GM18868 (cell line): Measurements from ENCODE around the gene RAB11B.
"Not testable (repeated sequence)": the region's sequence is repeated elsewhere in the genome, so short reads cannot be mapped to it uniquely, and the experiment has no call there.

Experiments used
- ATAC-seq: cut with Tn5 transposase; IDR thresholded peaks from one replicate; pipeline ENCODE4 v1.9.1; 2021; ENCODE audit warnings: mild to moderate bottlenecking, moderate library complexity; ENCODE audit not compliant: unreplicated experiment

Gene RAB11B

GRCh38 chr19:8393192-8393870 lies 3.2 kb downstream of the RAB11B start:
- ATAC-seq = no peak

- no peak for ATAC-seq
Observed at GRCh38 chr19:8393871-8394250, 3.7 kb downstream of the RAB11B start.

- no peak for ATAC-seq
Observed at GRCh38 chr19:8395621-8396082, 5.5 kb downstream of the RAB11B start.

DNA sequence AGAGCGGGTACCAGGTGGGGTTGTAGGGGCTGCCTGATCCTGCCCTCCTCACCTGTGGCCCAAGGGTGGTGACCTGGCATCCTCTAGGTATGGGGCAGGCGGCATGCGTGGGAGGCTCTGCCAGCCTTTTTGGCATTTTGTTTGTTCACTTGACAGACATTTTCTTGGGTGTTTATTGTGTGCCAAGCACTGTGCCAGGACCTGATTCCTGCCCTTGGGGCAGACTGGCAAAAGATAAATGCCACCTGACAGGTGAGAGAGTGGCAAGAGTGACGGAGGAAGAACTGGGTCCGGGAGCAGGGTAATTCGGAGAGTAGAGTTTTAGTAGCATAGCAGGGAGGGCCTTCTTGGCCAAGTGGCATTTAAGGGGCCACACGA lies 6.0 kb downstream of the RAB11B start:
- ATAC-seq = no peak

DNA sequence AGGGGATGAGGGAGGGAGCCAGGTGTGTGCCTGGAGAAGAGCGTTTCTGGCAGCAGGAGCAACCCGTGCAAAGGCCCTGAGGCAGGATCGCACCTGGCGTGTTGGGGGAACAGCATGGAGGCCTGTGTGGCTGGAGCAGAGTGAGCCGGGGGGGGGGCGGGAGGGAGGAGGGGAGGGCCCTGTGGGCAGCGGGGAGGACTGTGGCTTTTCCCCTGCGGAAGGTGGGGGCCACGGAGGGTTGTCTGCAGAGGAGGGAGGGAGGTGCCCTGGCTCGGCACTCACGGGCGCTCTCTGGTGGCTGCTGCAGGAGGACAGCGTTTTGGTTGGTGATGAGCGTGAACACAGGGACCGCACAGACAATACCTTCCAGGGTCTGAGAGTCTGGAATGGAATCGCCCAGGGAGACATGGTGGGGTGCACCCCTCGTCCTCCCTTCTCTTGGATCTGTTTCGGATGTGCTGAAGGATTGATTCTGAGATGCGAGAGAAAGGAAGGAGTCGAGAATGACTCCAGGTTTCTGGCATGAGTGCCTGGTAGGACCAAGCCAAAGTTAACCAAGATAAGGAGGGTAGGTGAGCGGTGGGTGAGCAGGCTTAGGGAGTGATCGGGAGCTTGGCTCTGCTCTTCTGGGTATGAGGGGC lies 6.5 kb downstream of the RAB11B start:
- peak; percentile 48 for ATAC-seq

DNA sequence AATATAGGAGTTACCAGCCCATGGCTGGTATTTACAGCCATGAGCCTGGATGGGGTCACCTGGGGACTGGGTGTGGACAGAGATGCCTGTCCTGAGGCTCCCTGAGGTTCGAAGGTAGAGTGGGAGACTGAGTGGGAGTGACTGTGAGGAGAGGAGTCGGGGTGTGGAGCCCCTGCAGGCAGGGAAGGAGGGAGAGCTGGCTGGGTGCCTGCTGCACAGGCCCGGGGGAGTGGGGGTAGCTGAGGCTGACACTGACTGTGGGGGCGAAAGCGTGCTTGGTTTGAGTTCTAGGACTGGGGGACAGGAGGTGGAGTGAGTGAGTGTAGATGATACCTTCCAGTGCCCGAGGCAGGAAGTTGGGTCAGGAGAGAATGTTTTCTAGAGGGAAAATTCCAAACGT lies 7.1 kb downstream of the RAB11B start:
- no peak for ATAC-seq

DNA sequence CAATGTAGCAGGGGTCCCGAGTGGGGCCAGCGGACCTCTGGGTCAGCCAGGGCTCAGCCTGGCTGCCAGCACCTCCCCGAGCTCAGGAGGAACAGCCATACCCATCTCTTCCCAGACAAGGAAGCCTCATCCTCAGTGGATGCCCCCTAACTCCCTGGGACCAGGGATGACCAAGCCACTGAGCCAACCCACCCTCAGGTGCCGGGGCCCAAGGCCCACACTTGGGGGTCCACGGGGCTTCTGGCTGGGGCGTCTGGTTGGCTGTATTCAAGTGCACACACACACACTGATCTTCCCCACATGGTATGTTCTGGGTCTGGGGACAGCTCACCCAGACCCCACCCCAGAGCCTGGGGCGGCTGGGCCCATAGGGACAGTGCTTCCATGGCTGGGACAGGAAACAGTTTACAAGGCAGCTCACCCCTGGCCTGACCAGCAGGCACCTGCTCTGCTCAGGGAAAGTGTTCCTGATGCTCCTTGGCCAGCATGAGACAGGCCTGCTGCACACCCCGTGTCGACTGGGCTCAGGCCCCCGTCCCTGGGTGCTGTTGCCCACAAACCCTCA lies 7.7 kb downstream of the RAB11B start:
- ATAC-seq = no peak

GRCh38 chr19:8398311-8398771 lies 8.2 kb downstream of the RAB11B start:
- ATAC-seq = no peak

DNA sequence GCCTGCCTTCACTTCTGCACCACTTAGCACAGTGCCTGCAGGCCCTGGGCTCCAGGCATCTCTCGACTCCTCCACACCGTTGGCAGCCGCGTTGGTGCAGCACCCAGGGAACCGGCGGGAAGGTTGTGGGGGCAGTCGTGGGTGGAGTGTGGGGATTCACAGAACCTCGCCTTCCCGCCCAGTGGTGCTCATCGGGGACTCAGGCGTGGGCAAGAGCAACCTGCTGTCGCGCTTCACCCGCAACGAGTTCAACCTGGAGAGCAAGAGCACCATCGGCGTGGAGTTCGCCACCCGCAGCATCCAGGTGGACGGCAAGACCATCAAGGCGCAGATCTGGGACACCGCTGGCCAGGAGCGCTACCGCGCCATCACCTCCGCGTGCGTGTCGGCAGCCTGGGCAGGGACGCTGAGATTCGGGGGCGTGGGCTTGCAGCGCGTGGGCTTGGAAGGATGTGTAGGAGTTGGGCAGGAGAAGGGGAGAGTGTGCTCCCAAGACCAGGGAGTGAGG lies 9.6 kb downstream of the RAB11B start:
- no peak for ATAC-seq

DNA sequence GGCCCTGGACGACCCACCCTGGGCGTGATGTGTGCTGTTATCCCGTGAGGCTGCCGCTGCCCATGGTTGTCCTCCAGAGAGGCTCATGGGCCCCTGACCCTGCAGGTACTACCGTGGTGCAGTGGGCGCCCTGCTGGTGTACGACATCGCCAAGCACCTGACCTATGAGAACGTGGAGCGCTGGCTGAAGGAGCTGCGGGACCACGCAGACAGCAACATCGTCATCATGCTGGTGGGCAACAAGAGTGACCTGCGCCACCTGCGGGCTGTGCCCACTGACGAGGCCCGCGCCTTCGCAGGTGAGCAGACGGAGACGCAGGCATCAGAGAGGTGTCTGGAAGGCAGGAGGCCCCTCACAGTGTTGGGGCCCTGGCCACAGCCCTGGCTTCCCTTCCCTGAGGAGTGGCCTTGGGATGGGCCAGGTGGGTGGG lies 11.8 kb downstream of the RAB11B start:
- no peak for ATAC-seq

- no peak for ATAC-seq
Observed at GRCh38 chr19:8403098-8403819, 13.1 kb downstream of the RAB11B start.

DNA sequence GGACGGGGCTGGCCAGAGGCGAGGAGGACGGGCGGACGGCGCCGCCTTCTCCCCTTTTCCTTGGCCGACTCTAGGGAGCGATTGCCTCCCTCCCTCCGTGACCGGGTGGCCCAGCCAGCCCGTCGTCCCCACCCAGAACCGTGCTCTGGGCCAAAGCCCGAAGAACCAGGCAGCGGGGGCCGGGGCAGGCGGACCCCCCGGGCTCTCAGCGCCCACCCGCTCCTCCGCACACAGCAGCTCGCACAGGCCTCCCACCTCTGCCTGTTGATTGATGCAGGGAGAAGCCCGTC lies 13.6 kb downstream of the RAB11B start:
- no peak for ATAC-seq

DNA sequence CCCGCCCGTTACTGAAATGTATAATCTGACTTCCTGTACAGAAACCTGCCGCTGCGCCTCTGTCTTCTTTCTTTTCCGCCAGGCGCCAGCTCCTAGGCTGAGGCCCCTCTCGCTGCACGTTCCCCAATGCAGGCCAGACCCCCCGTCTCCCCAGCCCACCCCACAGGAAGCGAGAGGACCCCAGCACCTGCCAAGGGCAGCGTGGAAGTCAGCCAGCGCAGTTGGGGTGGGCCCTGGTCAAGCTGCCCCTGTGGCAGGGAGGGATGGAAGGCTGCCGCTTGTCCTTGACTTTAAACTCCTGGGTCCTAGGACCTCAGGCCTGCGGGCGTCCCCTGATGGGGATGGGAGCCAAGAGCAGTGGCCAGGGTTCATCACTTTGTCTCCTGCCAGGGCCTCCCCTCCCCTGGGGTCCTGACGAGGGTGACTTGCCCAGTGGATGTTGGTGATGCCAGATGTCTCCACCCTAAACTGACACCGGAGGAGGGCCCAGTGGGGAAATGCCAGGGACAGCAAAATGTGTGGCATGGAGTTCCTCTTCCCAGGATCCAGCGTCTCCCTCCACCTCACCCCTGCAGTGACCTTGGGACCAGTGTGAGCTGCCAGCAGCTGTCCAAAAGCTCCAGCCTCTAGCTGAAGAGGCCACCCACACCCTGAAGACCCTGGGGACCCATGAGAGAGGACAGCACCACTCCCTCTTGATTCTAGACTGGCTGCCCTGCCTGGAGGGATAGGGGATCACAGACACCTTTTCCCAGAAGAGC lies 14.4 kb downstream of the RAB11B start:
- no peak for ATAC-seq

- not testable (repeated sequence) for ATAC-seq
Observed at GRCh38 chr19:8410718-8411117, 20.6 kb downstream of the RAB11B start.

DNA sequence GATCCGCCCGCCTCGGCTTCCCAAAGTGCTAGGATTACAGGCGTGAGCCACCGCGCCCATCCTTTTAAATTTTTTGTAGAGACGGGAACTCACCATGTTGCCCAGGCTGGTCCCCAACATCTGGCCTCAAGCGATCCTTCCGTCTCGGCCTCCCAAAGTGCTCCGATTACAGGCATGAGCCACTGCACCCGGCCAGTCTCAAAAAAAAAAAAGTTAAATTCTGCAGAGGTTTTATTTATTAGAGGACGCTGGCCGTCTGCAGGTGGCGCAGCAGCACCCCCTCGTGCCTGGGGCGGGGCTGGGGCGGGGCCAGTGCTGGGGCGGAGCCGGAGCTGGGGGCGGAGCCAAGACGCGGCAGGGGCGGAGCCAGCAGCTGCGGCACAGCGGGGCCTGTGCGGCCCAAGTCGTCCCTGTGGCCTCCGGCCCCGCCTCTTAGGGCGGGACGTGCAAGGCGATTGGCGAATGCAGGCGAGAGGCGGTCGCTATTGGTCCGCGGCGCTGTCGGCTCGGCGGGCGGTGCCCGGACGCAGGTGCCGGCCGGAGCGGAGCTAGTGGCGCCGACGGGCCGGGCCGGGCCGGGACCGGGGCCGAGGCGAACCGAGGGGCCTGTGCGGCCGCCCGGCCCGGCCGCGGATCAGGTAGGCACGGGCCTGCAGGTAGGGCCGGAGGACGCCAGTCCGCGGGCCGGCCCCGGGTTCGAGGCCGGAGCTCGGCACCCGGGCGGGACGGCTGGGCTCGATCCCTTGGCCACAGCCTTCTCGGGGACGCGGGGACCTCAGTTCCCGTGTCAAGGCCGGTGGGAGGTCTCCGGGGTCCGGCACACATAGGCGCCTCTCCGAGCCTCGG lies 22.8 kb downstream of the RAB11B start, which contains the start of gene MARCHF2:
TSS of gene MARCHF2 (plus strand) at position 523 of the 846 bp plus-strand sequence. CDS start 8,536 bp downstream, outside the sequence.
- peak; percentile 100 for ATAC-seq

GRCh38 chr19:8413629-8413995 lies 23.5 kb downstream of the RAB11B start:
- ATAC-seq = no peak

DNA sequence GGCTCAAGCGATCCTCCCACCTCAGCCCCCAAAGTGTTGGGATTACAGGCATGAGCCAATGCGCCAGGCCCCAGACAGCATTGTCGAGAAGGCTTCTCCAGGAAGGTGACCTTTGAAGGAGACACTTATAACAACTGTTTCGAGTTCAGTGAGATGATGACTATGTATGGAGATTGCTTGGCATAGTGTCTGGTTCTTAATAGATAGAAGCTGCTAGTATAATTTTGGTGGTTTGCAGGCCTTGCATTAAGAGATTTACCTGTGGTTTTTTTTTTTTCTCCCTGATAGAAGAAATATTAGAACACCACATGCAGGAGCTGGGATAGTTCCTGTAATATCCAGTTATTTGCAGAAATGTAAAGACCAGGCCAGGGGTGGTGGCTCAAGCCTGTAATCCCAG lies 26.6 kb downstream of the RAB11B start:
- ATAC-seq = no peak

- ATAC-seq = no peak
Observed at GRCh38 chr19:8421484-8422461, 31.6 kb downstream of the RAB11B start.

- ATAC-seq = no peak
Observed at GRCh38 chr19:8423817-8424223, 33.7 kb downstream of the RAB11B start.
